Measurements from ENCODE around the gene TMEM236.

The TMEM236 gene

DNA sequence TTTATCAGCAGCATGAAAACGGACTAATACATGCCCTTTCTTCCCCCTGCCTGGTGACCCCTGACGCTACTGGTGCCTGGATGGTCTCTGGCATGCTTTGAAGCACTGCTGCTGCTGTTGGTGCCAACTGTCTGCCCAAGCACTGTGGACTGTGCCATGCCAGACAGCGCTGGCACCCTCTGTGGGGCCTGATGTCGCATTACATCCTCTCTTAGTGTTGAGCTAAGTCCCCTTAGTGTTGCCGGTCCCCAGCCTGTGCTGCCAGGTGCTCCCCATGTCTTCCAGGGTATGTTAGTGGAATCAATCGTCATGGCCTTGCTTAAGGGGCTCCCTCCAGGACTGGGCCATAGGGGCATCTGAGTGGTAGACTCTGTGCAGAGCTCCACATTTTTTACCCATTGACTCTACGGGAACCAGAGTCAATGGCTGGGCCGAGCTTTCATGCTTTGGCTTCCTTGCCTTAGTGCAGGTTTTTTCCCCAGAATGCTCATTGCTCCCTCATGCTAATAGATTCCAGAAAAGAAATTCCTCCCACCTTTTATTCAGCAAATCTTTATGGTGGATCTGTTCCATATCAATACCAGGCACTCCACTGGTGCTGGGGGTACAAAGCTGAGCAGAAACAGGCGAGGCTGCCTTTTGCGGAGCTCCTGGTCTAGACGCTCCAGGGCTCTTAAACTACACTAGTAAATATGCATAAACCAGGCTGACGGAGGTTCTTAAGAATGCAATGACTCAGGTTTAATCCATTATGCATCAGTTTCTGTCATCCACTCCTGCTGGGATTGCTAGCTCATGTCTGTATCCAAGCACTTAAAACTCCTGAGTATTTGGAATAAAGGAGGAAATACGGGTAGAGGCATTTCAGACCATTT, 35.3 kb downstream of the TMEM236 start:
- no peak for DNase-seq (ENCODE audit: low read depth in 3 of 3)

DNA sequence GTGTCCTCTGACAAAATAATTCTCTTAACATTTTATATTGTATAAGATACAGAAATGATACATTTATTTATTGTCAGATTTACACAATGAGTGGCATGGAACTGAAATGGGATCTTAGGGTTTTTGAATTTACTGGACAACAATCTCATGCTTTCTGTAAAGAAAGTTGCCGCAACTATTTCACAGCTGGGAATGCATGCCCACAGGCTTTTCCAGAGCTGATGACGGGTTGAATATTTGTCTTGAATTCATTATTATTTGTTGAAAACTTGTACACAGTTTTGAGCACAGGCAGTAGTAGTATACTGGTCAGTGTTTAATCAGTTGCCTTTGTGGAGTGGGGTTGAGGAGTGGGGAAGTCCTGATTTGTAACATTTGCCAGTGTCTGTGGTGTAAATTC, 36.6 kb downstream of the TMEM236 start:
- no peak for DNase-seq (ENCODE audit: low read depth in 3 of 3)

DNA sequence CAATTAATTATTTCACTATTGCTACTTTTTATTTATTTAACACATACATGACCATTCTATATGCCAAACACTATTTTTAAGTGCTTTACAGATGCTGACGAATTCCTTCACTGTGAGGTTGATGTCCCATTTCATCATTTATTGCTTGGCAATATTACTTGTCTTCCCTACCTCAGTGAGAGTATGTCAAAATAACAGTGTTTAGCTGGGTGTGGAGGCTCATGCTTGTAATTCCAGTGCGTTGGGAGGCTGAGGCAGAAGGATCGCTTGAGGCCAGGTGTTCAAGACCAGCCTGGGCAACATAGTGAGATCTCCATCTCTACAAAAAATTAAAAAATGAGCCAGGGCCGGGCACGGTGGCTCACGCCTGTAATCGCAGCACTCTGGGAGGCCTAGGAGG, 37.4 kb downstream of the TMEM236 start:
- DNase-seq (ENCODE audit: low read depth in 3 of 3): no peak

DNA sequence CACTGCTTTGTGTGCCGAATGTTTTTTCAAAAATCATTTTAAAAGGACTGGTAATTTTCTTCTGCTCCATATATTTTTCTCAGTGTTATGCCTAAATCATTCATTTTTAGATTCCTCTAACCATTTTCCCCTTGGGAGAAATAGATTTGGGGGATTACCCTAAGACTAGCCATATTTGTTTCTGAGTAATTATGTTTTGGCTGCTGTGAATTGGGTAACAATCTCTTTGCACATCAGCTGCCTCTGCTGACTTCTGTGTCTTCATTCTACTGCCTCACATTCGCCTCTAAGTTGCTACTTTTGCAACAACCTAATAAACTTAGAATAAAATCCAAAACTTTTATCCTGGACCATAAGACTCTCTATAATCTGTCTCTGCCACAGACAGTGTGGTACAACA, 38.6 kb downstream of the TMEM236 start:
- DNase-seq (ENCODE audit: low read depth in 3 of 3): no peak

DNA sequence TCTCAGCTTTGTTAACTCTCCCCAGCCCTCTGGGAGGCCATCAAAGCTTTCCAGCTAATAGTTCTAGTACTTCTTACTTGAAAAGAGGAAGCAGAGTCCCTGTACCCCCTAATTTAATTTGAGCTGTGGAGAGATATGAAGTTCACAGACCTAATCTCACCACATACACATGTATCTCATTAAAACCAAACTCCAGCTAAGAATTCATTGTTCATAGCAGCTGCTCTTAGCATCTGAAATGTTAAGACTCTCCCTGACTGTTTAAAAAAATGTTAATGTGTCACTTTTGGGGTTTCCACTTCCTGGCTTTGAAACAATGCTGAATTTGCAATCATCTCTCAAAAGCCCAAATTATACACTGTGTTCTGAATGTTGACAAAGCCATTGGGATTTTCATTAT, 41.0 kb downstream of the TMEM236 start:
- no peak for DNase-seq (ENCODE audit: low read depth in 3 of 3)

DNA sequence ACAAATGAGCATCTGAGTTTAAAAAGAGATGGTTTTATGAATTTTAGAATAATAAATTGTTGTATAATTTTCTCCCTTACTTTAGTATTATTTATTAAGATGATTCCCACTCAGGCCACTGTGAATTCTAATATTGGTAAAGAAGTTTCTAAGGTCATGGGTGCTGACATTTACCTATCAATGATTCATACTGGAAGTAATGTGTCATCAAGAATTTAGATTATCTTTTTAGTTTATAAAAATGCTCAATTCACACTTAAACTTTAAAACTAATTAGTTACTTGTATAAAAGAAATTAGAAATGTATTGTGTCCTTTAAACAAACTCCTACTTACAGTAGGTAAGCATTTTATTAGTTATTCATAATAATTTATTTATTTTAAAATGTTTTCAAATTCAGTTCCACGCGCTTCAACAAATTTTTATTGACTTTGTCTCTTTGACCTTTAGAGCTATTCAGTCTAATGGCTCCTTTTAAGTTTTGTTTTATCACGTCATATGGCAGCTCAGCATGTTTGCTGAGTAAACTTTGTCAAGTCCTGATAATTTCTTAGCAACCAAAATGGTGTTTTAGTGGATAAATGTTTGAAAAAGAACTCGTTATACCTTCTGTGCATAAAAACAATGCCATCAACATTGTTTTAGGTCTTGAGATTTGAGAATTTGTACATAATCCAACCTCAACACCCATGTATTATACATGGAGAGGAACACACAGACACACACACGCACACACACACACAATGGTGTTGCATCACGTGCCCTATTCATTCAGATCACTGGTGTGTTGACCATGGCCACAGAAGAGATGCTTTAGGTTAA, 42.0 kb downstream of the TMEM236 start:
- DNase-seq (ENCODE audit: low read depth in 3 of 3): no peak

DNA sequence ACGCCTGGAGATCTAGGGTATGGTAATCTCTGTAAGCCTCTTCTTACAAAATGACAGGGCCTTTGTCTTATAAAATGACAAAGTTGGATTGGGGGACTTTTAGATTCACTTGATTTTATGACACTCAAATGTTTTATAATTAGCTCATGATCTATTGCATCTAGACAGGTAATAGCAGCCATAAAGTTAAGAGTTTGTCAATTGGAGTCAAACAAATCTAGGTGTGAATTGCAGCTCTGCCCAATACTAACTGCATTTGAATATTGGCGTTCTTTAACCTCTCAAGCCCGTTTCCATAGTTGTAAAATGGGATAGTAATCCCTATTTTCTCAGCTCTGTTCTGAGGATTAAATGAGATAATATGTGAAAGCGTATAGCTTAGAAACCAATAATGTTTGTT, 43.1 kb downstream of the TMEM236 start:
- DNase-seq (ENCODE audit: low read depth in 3 of 3): no peak

DNA sequence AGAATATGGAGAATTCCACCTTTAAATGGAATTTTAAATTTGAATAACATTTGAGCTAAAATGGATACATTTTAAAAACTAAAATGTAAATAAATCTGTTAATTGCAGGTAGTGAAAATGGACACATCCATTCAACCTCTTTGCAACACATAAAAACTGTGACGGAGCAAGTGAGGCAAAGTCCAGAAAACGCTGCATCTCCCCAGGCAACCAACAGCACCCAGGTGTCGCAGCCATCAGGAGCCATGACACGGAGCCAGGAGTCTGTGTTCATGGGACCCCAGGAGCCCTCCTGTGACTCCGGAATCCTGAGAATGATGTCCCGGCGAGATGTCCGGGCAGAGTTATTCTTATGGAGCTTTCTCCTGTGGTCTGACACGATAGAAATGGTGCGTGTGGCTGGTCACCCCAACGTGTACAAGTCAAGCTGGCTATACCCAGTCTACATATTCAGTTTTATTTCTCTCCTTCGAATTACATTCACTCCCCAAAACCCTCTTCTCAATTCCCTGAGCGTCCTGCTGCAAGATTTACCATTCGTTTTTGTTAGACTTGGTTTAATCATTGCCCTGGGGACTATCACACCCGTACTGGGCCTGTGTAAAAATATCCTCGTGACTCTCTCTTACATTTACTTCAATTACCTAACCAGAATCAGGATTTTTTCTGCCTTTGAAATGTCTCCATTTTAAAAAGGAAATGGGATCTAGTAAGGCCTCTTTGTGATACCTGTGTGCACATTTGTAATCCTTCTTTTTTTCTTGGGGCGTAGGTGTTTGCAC, 44.0 kb downstream of the TMEM236 start:
- no peak for DNase-seq (ENCODE audit: low read depth in 3 of 3)

DNA sequence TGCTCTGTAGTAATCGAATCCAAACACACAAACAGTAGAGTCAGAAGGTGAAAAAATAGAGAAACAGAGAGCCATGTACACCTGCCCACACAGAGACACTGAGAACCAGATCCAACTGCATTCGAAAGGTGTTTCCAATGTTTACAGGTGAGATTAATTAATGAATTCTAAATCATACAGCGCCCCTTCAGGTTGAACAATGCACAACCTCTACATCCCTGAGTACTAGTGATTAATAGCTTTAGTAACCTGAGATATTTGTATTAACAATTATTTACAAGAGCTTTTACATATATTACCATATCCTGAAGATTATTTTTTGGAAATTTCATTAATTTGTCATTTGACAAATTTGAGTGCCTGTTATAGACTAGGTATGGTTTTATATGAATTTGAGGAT, 49.5 kb downstream of the TMEM236 start:
- no peak for DNase-seq (ENCODE audit: low read depth in 3 of 3)

DNA sequence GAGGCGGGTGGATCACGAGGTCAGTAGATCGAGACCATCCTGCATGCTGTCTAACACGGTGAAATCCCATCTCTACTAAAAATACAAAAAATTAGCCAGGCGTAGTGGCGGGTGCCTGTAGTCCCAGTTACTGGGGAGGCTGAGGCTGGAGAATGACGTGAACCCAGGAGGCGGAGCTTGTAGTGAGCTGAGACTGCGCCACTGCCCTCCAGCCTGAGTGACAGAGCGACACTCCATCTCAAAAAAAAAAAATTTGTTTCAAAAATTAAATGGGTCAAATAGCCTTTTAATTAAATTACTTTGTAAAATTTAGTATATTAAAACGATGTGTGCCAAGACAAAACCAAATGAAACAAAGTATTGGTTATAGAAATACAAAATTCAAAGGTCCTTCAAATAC, 50.3 kb downstream of the TMEM236 start:
- no peak for DNase-seq (ENCODE audit: low read depth in 3 of 3)

DNA sequence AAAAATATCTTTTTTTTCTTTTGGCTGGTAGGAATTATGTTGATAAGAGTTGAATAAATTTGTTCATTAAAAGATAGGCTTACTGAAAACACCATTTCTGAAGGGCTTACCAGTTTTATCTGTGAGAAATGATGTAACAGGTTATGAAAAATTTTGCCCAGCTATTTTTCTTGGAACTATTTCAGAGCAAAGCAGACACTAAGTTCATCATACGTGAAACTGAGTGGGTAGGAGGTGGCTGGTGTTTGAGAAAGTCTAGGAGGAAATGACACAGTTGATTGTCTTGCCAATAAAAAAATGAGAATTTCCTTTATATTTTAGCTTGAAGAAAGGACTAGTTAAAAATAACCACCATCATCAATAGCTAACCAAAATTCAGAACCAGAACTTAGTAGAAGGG, 51.0 kb downstream of the TMEM236 start:
- DNase-seq (ENCODE audit: low read depth in 3 of 3): no peak

DNA sequence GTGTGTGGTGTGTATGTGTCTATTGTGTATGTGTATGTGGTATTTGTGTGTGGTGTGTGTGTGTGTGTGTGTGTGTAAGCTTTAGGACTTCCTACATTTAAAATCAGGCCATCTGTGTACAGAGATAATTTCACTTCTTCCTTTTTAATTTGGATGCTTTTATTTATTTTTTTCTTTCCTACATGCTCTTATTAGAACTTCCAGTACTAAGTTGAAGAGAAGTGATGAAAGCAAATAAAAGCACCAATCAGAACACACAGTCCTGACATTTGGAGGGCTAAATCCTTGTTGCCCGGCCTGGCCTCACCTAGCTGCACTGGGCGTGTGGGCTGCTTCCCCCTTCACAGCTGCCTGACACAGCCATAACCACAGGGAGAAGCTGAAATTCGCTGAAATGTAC, 53.3 kb downstream of the TMEM236 start:
- DNase-seq (ENCODE audit: low read depth in 3 of 3): no peak

DNA sequence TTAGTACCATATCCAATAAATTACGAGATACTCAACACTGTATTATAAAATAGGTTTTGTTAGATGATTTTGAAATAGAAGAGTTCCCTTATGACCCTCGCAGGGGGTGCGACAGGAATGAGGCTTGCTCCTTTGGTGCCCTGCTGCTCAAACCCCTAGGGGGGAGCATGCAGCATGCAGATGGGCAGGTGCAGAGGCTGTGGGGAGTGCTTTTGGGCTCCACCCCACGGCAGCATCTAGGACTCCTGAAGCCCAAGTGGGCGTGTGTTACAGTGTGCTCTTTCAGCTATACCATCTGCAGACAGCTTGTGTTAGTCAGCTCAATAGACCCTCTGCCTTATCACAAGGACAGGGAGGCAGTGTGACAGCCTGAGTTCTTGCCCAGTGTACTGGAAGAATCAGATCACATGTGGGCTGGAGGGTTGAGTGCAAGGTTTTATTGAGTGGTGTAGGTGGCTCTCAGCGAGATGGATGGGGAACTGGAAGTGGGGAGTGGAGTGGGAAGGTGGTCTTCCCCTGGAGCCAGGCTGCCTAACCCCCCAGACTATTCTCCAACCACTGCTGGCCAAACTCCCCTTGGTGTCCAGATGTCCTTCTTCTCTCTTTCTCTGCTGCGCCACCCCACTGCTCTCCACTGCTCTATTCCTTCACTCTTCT, 54.0 kb downstream of the TMEM236 start:
- DNase-seq (ENCODE audit: low read depth in 3 of 3): no peak

DNA sequence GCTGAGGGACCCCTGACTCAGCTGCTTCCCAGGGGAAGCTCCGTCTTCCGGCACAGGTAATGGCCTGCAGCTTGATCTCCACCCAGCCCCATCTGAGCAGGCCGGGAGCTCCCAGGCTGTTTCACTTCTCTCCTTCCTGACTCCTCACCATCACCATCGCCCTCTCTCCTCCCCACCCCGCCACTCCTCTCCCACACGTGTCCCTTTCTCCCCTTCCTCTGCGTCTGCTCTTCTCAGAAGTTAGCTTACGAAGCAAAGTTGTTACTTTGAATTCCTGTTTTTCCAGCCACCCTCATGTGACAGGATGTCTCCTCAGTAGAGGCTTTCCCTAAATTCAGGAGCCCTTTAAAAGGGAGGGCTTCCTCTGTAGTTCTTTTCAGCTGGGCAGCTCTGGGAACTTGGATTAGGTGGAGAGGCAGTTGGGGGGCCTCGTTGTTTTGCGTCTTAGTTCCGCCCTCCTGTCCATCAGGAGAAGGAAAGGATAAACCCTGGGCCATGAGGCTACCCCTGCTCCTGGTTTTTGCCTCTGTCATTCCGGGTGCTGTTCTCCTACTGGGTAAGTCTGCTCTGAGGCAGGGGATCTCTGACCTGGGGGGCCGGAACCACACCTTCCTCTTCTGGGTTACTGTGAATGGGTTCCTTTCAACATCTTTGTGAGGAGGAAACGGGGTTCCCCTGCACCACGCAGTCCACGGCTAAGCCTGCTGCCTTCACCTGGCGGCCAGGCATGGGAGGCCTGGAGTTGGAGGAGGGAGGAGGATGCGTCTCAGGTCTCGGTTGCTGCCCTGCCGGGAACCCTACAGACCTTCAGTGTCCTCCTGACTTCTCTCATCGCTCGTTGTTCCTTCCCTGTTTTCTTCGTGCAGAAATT, 57.2 kb downstream of the TMEM236 start, which contains the start of gene MRC1:
Gene MRC1, plus strand, starts transcription at position 378 of the 871 bp plus-strand sequence. Its CDS starts 118 bp downstream, at position 496.
- no peak for DNase-seq (ENCODE audit: low read depth in 3 of 3)

DNA sequence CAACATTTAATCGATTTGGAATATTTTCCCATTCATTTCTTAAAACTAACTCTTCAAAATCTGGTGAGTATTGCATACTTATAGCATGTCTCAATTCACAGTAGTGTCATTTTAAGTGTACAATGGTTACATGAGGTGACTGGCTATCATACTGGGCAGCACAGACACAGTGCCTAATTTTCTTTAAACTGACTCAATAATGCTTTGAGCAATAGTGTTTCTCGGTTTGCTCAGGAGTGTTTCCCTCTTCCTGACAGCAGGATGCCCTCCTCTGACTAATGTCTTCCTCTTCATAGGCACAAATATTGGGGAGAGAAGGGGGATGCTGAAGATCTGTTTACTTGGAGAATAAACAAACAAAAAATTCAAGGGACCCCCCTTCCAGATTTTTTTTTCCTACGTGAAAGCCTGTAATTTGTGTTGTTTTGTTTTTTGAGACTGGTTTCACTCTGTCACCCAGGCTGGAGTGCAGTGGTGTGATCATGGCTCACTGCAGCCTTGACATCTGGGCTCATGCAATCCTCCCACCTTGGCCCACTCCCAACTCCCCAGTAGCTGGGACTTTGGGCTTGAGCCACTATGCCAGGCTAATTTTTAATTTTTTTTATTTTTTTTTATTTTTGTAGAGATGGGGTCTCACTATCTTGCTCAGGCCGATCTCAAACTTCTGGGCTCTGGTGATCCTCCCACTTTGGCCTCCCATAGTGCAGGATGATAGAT, 59.3 kb downstream of the TMEM236 start:
- DNase-seq (ENCODE audit: low read depth in 3 of 3): no peak

DNA sequence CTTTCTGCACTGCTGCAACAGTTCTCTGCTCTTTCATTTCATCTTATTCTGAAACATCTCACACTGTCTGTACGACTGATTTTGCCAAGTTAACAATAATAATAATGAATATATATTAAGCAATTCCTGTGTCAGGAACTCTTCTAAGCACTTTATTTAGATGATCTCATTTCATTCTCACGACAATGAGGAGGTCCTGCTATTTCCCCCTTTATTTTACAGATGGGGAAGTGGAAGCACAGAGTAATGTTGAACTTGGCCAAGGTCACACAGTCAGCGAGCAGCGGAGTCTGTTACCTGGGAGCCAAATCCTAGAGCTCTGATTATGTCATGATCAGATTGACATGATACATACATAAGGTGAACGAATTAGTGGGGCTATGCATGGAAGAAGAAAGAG, 63.0 kb downstream of the TMEM236 start:
- no peak for DNase-seq (ENCODE audit: low read depth in 3 of 3)

DNA sequence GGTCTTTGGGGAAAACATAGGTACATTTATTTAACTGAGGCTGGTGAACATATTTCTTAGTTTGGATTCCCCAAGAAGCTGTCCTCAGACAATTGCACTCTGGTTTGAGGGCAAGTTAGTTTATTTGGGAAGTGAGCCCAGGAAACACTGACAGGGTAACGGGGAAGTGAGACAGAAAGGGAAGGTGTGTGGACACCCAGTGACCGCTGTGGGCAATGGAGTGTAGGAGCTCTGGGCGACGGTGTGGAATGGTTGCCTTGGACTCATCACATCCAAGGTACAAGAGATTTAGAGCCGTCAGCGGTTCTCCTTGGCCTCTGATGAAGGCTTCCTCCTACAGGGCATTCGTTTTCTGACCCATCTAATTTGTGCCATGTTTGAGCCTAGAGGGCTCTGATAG, 64.2 kb downstream of the TMEM236 start:
- no peak for DNase-seq (ENCODE audit: low read depth in 3 of 3)

DNA sequence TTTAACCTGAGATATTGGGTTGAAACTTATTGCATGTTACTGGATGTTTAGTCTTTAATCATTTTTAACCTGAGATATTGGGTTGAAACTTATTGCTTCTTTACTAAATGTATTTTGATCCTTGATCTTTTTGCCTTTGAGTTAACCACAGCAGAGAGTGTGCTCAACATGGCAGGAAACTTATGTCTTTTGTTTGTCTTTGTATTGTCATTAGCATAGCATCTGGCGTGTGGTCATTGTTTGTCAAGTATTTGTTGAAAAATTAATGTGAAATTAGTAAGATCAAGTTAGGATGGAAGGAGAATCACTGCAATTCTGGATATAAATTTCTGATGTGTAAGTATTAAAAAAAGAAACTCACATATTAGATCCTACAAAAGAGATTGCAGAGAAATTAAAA, 65.3 kb downstream of the TMEM236 start:
- no peak for DNase-seq (ENCODE audit: low read depth in 3 of 3)

DNA sequence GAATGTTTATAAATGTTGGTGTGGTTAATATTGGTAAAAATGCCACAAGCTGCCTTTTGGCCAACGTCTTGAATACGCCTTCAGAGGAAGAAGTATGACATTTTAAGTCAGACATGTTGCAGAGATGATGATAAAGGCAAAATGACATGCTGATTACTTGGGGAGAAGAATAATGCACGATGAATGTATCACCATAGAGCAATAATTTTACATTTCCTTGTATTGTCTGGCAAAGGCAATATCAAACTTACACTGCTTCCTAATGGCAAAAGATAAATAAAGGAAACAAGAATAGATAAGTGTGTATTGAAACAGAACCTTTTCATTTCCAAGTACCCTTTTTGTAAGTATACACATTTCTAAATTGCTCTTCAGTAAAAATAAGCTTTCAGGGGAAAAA, 65.8 kb downstream of the TMEM236 start:
- DNase-seq (ENCODE audit: low read depth in 3 of 3): no peak

DNA sequence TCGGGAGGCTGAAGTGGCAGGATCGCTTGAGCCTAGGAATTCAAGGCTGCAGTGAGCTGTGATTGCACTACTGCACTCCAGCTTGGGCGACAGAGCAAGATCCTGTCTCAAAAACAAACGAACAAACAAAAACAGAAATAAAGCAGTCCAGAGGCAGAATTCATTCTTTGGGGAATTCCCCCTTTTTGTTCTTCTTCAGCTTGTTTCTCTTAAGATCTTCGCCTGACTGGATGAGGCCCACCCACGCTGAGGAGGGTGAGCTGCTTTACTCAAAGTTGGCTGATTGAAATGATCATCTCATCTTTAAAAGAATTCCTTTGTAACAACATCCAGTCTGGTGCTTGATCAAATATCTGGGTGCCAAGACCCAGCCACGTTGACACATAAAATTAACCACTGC, 67.8 kb downstream of the TMEM236 start:
- no peak for DNase-seq (ENCODE audit: low read depth in 3 of 3)
